Large intestine (tissue), 3 donors: ENCODE measurements around the gene ADPRHL1. TPM values are rescaled to one million over a fixed set of nuclear protein-coding genes. Genes with fewer than 3 reads are reported as not detected.

Experiments
- DNase-seq, 2 donors: peaks; one replicate each; pipeline versions ENCODE4 v3.0.0 to v3.0.0-alpha.2; 2013
- H3K27ac ChIP-seq: one replicate; pipeline ENCODE4 v1.5.1; 2013; ENCODE audit warnings: low read length
- H3K27me3 ChIP-seq: 2 replicates; pipeline ENCODE4 v1.6.1; 2013; ENCODE audit warnings: low read length; ENCODE audit not compliant: control insufficient read depth, insufficient read depth
- H3K36me3 ChIP-seq: 2 replicates; pipeline ENCODE4 v1.6.1; 2013; ENCODE audit warnings: low read length; ENCODE audit not compliant: control insufficient read depth, insufficient read depth
- H3K4me1 ChIP-seq: one replicate; pipeline ENCODE4 v1.6.1; 2013; ENCODE audit warnings: low read length; ENCODE audit not compliant: control insufficient read depth, insufficient read depth
- H3K4me3 ChIP-seq: one replicate; pipeline ENCODE4 v1.5.1; 2013; ENCODE audit warnings: low read length
- H3K9me3 ChIP-seq: one replicate; pipeline ENCODE4 v1.6.1; 2013; ENCODE audit warnings: mild to moderate bottlenecking, low read depth, low read length, moderate library complexity; ENCODE audit not compliant: control insufficient read depth
- WGBS: methylation state at CpG from one replicate; pipeline ENCODE4 v1.1.5; 2013; ENCODE audit warnings: low lambda C conversion rate; ENCODE audit not compliant: insufficient coverage; 5-methylcytosine and 5-hydroxymethylcytosine counted together
- polyA plus RNA-seq: library from polyadenylated mRNA; unstranded; fragments of 120-200 nt; gene quantifications from one replicate; pipeline ENCODE4 v1.2.1, GENCODE V29; 2013

Gene ADPRHL1
- polyA plus RNA-seq, 1 donor, result 2.8 TPM

GRCh38 chr13:113407531-113408393 lies 45.5 kb downstream of the ADPRHL1 start:
- no peak for DNase-seq
- H3K4me1 ChIP-seq, result peaks cover 3% of the 10 kb centered on the region
- H3K9me3 ChIP-seq, result peaks cover 6% of the 10 kb centered on the region
- no peaks in the 10 kb centered on the region for H3K27me3 ChIP-seq
- no peak overlapping the region for H3K4me3 ChIP-seq
- no peaks in the 10 kb centered on the region for H3K36me3 ChIP-seq
- no peak overlapping the region for H3K27ac ChIP-seq
- no CpG with 5 or more reads among the region's 41 CpGs for WGBS

GRCh38 chr13:113407103-113407530 lies 46.2 kb downstream of the ADPRHL1 start:
- DNase-seq, result no peak
- WGBS, result no CpG with 5 or more reads among the region's 21 CpGs
- no peaks in the 10 kb centered on the region for H3K27me3 ChIP-seq

GRCh38 chr13:113406321-113407102 lies 46.8 kb downstream of the ADPRHL1 start:
- no peak overlapping the region for H3K4me3 ChIP-seq
- H3K27me3 ChIP-seq, result no peaks in the 10 kb centered on the region
- H3K27ac ChIP-seq, result no peak overlapping the region
- peaks cover 3% of the 10 kb centered on the region for H3K4me1 ChIP-seq
- DNase-seq, result no peak
- no CpG with 5 or more reads among the region's 28 CpGs for WGBS
- no peaks in the 10 kb centered on the region for H3K9me3 ChIP-seq
- no peaks in the 10 kb centered on the region for H3K36me3 ChIP-seq

More at GRCh38 chr13:113407103-113407530, 46.2 kb downstream of the ADPRHL1 start:
- Histone ChIP-seq H3K9me3 (no peaks in the 10 kb centered on the region), H3K36me3 (no peaks in the 10 kb centered on the region), H3K4me1 (peaks cover 3% of the 10 kb centered on the region), H3K4me3 (no peak overlapping the region), H3K27ac (no peak overlapping the region)

GRCh38 chr13:113405481-113406300 lies 47.6 kb downstream of the ADPRHL1 start:
- Histone ChIP-seq H3K27ac (no peak overlapping the region), H3K4me3 (no peak overlapping the region), H3K36me3 (no peaks in the 10 kb centered on the region), H3K9me3 (no peaks in the 10 kb centered on the region), H3K27me3 (no peaks in the 10 kb centered on the region), H3K4me1 (peaks cover under 1% of the 10 kb centered on the region)
- DNase-seq, result no peak
- WGBS, result no CpG with 5 or more reads among the region's 38 CpGs

GRCh38 chr13:113404723-113405471 lies 48.4 kb downstream of the ADPRHL1 start:
- Histone ChIP-seq H3K27me3 (no peaks in the 10 kb centered on the region), H3K4me1 (no peaks in the 10 kb centered on the region), H3K36me3 (no peaks in the 10 kb centered on the region), H3K27ac (no peak overlapping the region), H3K4me3 (no peak overlapping the region), H3K9me3 (no peaks in the 10 kb centered on the region)
- no peak for DNase-seq
- WGBS, result no CpG with 5 or more reads among the region's 34 CpGs

- no peaks in the 10 kb centered on the region for H3K27me3 ChIP-seq
- no peak for DNase-seq
Observed at GRCh38 chr13:113404366-113404722, 48.9 kb downstream of the ADPRHL1 start.

GRCh38 chr13:113403255-113404104 lies 49.8 kb downstream of the ADPRHL1 start:
- H3K4me3 ChIP-seq, result no peak overlapping the region
- H3K27ac ChIP-seq, result no peak overlapping the region
- no peaks in the 10 kb centered on the region for H3K27me3 ChIP-seq
- no peaks in the 10 kb centered on the region for H3K4me1 ChIP-seq
- no peaks in the 10 kb centered on the region for H3K9me3 ChIP-seq
- DNase-seq, result no peak
- 93% methylated on average over 3 of the region's 32 CpGs for WGBS
- no peaks in the 10 kb centered on the region for H3K36me3 ChIP-seq

More at GRCh38 chr13:113404366-113404722, 48.9 kb downstream of the ADPRHL1 start:
- H3K4me3 ChIP-seq, result no peak overlapping the region
- H3K36me3 ChIP-seq, result no peaks in the 10 kb centered on the region
- H3K9me3 ChIP-seq, result no peaks in the 10 kb centered on the region
- no CpG with 5 or more reads among the region's 2 CpGs for WGBS
- H3K27ac ChIP-seq, result no peak overlapping the region
- H3K4me1 ChIP-seq, result no peaks in the 10 kb centered on the region

- no CpG with 5 or more reads among the region's 33 CpGs for WGBS
- H3K4me3 ChIP-seq, result no peak overlapping the region
- H3K27me3 ChIP-seq, result no peaks in the 10 kb centered on the region
- DNase-seq, result no peak
- H3K9me3 ChIP-seq, result no peaks in the 10 kb centered on the region
- no peak overlapping the region for H3K27ac ChIP-seq
- peaks cover 6% of the 10 kb centered on the region for H3K4me1 ChIP-seq
- no peaks in the 10 kb centered on the region for H3K36me3 ChIP-seq
Observed at GRCh38 chr13:113402471-113403254, 50.6 kb downstream of the ADPRHL1 start.
